ENCODE data around the gene ARPIN.
"Not testable (repeated sequence)": the region's sequence is repeated elsewhere in the genome, so short reads cannot be mapped to it uniquely, and the experiment has no call there.

The ARPIN gene

GRCh38 chr15:89875741-89876140, 37.0 kb downstream of the ARPIN start:
- DNase-seq = no peak

GRCh38 chr15:89874926-89875564, 37.7 kb downstream of the ARPIN start:
- peak in 1 of 2 experiments; percentile 79 for DNase-seq

GRCh38 chr15:89870688-89871288, 42.0 kb downstream of the ARPIN start:
- no peak for DNase-seq

GRCh38 chr15:89870006-89870405, 42.7 kb downstream of the ARPIN start:
- no peak for DNase-seq

- not testable (repeated sequence) for DNase-seq
Measured at GRCh38 chr15:89869490-89869889, 43.3 kb downstream of the ARPIN start.

GRCh38 chr15:89864958-89865739, 47.6 kb downstream of the ARPIN start:
- DNase-seq = no peak

- DNase-seq = no peak
Measured at GRCh38 chr15:89863918-89864317, 48.8 kb downstream of the ARPIN start.

GRCh38 chr15:89860891-89861290, 51.9 kb downstream of the ARPIN start:
- DNase-seq = no peak

- no peak for DNase-seq
Measured at GRCh38 chr15:89860431-89860830, 52.3 kb downstream of the ARPIN start.

- DNase-seq = no peak
Measured at GRCh38 chr15:89858661-89859458, 53.9 kb downstream of the ARPIN start.

- no peak for DNase-seq
Measured at GRCh38 chr15:89857673-89858072, 55.1 kb downstream of the ARPIN start.

- DNase-seq = no peak
Measured at GRCh38 chr15:89855948-89856347, 56.8 kb downstream of the ARPIN start.

- not testable (repeated sequence) for DNase-seq
Measured at GRCh38 chr15:89854863-89855262, 57.9 kb downstream of the ARPIN start.

- no peak for DNase-seq
Measured at GRCh38 chr15:89852342-89852995, 60.3 kb downstream of the ARPIN start.

- DNase-seq = no peak
Measured at GRCh38 chr15:89851673-89852341, 60.9 kb downstream of the ARPIN start.

- no peak for DNase-seq
Measured at GRCh38 chr15:89848970-89849292, 63.8 kb downstream of the ARPIN start.

- no peak for DNase-seq
Measured at GRCh38 chr15:89847101-89847500, 65.7 kb downstream of the ARPIN start.

GRCh38 chr15:89845305-89845893, 67.4 kb downstream of the ARPIN start:
- DNase-seq = no peak
